ENCODE results near the gene SEH1L.
"Not testable (repeated sequence)": the region's sequence is repeated elsewhere in the genome, so short reads cannot be mapped to it uniquely, and the experiment has no call there.

- not testable (repeated sequence) for TF ChIP-seq POLR2A, CTCF (IDR thresholded peaks at IDR 0.05)
Measured at GRCh38 chr18:12901208-12901607, 46.6 kb upstream of the SEH1L start.

Measured in esophagus squamous epithelium (tissue), 4 donors.